Prostate gland (tissue), 2 donors: ENCODE measurements around the gene STK35.

Experiments used
- POLR2AphosphoS5 ChIP-seq: sonication (generic); formaldehyde crosslinking; IDR thresholded peaks from one replicate; pipeline ENCODE4 v1.6.1; 2017; ENCODE audit warnings: antibody characterized with exemption
- TF ChIP-seq, protein P1 (sequence below), 4 experiments: fragments of 200-600 bp in 2 of 4; fragments of 450-650 bp in 2 of 4; sonication (generic) in 2 of 4; IDR thresholded peaks; 1 replicate in 3 of 4; 2 replicates in 1 of 4; pipeline ENCODE4 v1.5.1; 2016 to 2019; ENCODE audit warnings: antibody characterized with exemption in 4 of 4, mild to moderate bottlenecking in 2 of 4, moderate library complexity in 2 of 4

DNA sequence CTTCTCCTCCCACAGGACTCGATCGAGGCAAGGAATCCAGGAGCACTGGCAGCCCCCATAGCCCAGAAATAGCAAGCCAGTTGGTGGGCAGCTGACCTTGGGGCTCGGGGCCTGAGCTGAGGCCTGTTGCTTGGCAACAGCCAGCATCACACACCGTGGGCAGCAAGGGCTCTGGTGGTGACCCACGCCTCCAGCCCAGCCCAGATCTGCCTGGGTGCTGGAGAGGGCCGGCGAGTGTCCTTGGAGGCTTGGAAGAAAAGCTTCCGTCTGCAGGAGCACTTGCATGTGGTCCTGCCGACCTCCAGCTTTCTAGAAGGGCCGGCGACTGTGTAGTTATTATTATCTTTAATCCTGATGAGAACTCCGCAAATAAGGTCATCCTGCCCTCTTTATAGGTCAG lies 67.3 kb downstream of the STK35 start:
- TF ChIP-seq, protein P1, sequence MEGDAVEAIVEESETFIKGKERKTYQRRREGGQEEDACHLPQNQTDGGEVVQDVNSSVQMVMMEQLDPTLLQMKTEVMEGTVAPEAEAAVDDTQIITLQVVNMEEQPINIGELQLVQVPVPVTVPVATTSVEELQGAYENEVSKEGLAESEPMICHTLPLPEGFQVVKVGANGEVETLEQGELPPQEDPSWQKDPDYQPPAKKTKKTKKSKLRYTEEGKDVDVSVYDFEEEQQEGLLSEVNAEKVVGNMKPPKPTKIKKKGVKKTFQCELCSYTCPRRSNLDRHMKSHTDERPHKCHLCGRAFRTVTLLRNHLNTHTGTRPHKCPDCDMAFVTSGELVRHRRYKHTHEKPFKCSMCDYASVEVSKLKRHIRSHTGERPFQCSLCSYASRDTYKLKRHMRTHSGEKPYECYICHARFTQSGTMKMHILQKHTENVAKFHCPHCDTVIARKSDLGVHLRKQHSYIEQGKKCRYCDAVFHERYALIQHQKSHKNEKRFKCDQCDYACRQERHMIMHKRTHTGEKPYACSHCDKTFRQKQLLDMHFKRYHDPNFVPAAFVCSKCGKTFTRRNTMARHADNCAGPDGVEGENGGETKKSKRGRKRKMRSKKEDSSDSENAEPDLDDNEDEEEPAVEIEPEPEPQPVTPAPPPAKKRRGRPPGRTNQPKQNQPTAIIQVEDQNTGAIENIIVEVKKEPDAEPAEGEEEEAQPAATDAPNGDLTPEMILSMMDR (IDR thresholded peaks at IDR 0.05), result no peak
- no peak for TF ChIP-seq POLR2AphosphoS5
